Measurements from ENCODE around the gene EHD2. TPM values are rescaled to one million over a fixed set of nuclear protein-coding genes. Genes with fewer than 3 reads are reported as not detected.

EHD2 gene
- polyA plus RNA-seq, 3 donors, result not detected

GRCh38 chr19:47792616-47793015 lies 79.4 kb downstream of the EHD2 start:
- H3K27ac Mint-ChIP-seq, result no peak overlapping the region
- WGBS (ENCODE audit: insufficient coverage), result no CpG with 5 or more reads among the region's 1 CpG
- no peak for DNase-seq
- intact Hi-C loops (cut with micrococcal nuclease), result no loop called here
- Histone ChIP-seq H3K4me3 (replicated peaks in 1 of 3; ENCODE audit: low read depth in 2 of 3, low read length in 3 of 3) (no peak overlapping the region), H3K27me3 (ENCODE audit: control insufficient read depth in 2 of 2, insufficient read depth in 2 of 2, low read length in 2 of 2) (no peaks in the 10 kb centered on the region), H3K4me1 (ENCODE audit: control insufficient read depth in 1 of 2, insufficient read depth in 2 of 2, low read length in 2 of 2) (no peaks in the 10 kb centered on the region), H2AFZ (ENCODE audit: insufficient read depth, low read depth, low read length, poor library complexity, severe bottlenecking) (no peak overlapping the region), H3K79me2 (ENCODE audit: insufficient read depth, low read length) (no peaks in the 10 kb centered on the region), H3K4me2 (replicated peaks; ENCODE audit: extremely low read depth, low read length, poor library complexity, severe bottlenecking) (no peak overlapping the region), H3K9me3 (replicated peaks in 1 of 2; ENCODE audit: control insufficient read depth in 1 of 2, insufficient read depth in 1 of 2, low read length in 2 of 2) (no peaks in the 10 kb centered on the region), H3K9ac (ENCODE audit: insufficient read depth, low read length, poor library complexity, severe bottlenecking) (no peak overlapping the region), H3K36me3 (replicated peaks in 1 of 2; ENCODE audit: control insufficient read depth in 1 of 2, insufficient read depth in 2 of 2, low read length in 2 of 2) (no peaks in the 10 kb centered on the region), H4K20me1 (ENCODE audit: insufficient read depth, low read length) (no peaks in the 10 kb centered on the region), H3K27ac (ENCODE audit: low read depth in 1 of 2, low read length in 2 of 2) (no peak overlapping the region)
- peaks cover 0 to 9% (median 7%) of the 10 kb centered on the region in 7 donors for H3K9me3 Mint-ChIP-seq
- TF ChIP-seq, protein P1, sequence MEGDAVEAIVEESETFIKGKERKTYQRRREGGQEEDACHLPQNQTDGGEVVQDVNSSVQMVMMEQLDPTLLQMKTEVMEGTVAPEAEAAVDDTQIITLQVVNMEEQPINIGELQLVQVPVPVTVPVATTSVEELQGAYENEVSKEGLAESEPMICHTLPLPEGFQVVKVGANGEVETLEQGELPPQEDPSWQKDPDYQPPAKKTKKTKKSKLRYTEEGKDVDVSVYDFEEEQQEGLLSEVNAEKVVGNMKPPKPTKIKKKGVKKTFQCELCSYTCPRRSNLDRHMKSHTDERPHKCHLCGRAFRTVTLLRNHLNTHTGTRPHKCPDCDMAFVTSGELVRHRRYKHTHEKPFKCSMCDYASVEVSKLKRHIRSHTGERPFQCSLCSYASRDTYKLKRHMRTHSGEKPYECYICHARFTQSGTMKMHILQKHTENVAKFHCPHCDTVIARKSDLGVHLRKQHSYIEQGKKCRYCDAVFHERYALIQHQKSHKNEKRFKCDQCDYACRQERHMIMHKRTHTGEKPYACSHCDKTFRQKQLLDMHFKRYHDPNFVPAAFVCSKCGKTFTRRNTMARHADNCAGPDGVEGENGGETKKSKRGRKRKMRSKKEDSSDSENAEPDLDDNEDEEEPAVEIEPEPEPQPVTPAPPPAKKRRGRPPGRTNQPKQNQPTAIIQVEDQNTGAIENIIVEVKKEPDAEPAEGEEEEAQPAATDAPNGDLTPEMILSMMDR (IDR thresholded peaks at IDR 0.05), result no peak
- H3K4me3 Mint-ChIP-seq, result no peak overlapping the region
- peaks cover 1% of the 10 kb centered on the region for H3K4me1 Mint-ChIP-seq
- no peaks in the 10 kb centered on the region for H3K36me3 Mint-ChIP-seq
- peaks cover 4 to 11% (median 9%) of the 10 kb centered on the region in 3 donors for H3K27me3 Mint-ChIP-seq (ENCODE audit: low read depth in 3 of 3)

Small RNA genes lying within 50 kb of the gene (small RNA-seq; reads per million reads assigned to genes)
- not detected for gene SNORD23 (ENCODE audit: insufficient read length, low read depth)

Other genes starting within 250 kb of the EHD2 start
- gene SLC8A2, start 241.5 kb upstream of the EHD2 start, polyA plus RNA-seq, result not detected
- gene KPTN, start 229.2 kb upstream of the EHD2 start, polyA plus RNA-seq, result 1 to 10 TPM; 9.5 to 9.7 (median 9.5) TPM
- 100 to 1,000 TPM in 2 of 3 donors, 10 to 100 TPM in 1; 77.5 to 135 (median 111) TPM for gene NAPA, start 198.4 kb upstream of the EHD2 start, polyA plus RNA-seq
- gene ZNF541, start 140.3 kb upstream of the EHD2 start, polyA plus RNA-seq, result not detected
- gene BICRA, start 104.3 kb upstream of the EHD2 start, polyA plus RNA-seq, result 1 to 10 TPM in 1 of 3 donors, under 1 TPM in 1, not detected in 1; 0.08 to 4.6 TPM
- gene NOP53, start 32.1 kb downstream of the EHD2 start, polyA plus RNA-seq, result 100 to 1,000 TPM in 1 of 3 donors, 10 to 100 TPM in 2; 47.5 to 193 (median 70.4) TPM
- gene SELENOW, start 65.3 kb downstream of the EHD2 start, polyA plus RNA-seq, result 100 to 1,000 TPM; 103 to 204 (median 171) TPM
- not detected for gene TPRX1, start 91.1 kb downstream of the EHD2 start, polyA plus RNA-seq
- not detected for gene CRX, start 108.5 kb downstream of the EHD2 start, polyA plus RNA-seq
- gene TPRX2, start 145.8 kb downstream of the EHD2 start, polyA plus RNA-seq, result not detected
- gene SULT2A1, start 172.9 kb downstream of the EHD2 start, polyA plus RNA-seq, result not detected